Progenitor cell of endocrine pancreas (in vitro differentiated cells): ENCODE data around the gene TRIM36. TPM values are rescaled to one million over a fixed set of nuclear protein-coding genes. Genes with fewer than 3 reads are reported as not detected.

ENCODE experiments used
- DNase-seq: peaks from one replicate; pipeline ENCODE4 v3.0.0; 2021; ENCODE audit warnings: low spot score; ENCODE audit not compliant: unreplicated experiment
- H3K27ac Mint-ChIP-seq: 2 replicates; pipeline ENCODE4 v1.8.0; 2021; ENCODE audit warnings: mild to moderate bottlenecking, moderate library complexity, mixed read lengths
- H3K27me3 Mint-ChIP-seq: 2 replicates; pipeline ENCODE4 v1.8.0; 2021; ENCODE audit warnings: mixed read lengths
- H3K36me3 Mint-ChIP-seq: 2 replicates; pipeline ENCODE4 v1.8.0; 2022; ENCODE audit warnings: mixed read lengths; ENCODE audit not compliant: insufficient read depth
- H3K4me1 Mint-ChIP-seq: 2 replicates; pipeline ENCODE4 v1.8.0; 2021; ENCODE audit warnings: low read depth, mixed read lengths
- H3K4me3 Mint-ChIP-seq: 2 replicates; pipeline ENCODE4 v1.8.0; 2021; ENCODE audit warnings: low read depth, mild to moderate bottlenecking, moderate library complexity, mixed read lengths
- H3K9me3 Mint-ChIP-seq: 2 replicates; pipeline ENCODE4 v1.8.0; 2021; ENCODE audit warnings: low read depth, mixed read lengths
- total RNA-seq: library from RNA; stranded (reverse); gene quantifications from 2 replicates; pipeline ENCODE4 v1.2.1, GENCODE V29; 2021
- TF ChIP-seq, protein P1 (sequence below): fragments of 200-600 bp; sonication (generic); IDR thresholded peaks from one replicate; pipeline ENCODE4 v1.5.0; 2021; ENCODE audit warnings: antibody characterized with exemption, mild to moderate bottlenecking; ENCODE audit not compliant: unreplicated experiment

TRIM36 gene
- total RNA-seq, 1 donor from 2014 or later, result 9.4 TPM

DNA sequence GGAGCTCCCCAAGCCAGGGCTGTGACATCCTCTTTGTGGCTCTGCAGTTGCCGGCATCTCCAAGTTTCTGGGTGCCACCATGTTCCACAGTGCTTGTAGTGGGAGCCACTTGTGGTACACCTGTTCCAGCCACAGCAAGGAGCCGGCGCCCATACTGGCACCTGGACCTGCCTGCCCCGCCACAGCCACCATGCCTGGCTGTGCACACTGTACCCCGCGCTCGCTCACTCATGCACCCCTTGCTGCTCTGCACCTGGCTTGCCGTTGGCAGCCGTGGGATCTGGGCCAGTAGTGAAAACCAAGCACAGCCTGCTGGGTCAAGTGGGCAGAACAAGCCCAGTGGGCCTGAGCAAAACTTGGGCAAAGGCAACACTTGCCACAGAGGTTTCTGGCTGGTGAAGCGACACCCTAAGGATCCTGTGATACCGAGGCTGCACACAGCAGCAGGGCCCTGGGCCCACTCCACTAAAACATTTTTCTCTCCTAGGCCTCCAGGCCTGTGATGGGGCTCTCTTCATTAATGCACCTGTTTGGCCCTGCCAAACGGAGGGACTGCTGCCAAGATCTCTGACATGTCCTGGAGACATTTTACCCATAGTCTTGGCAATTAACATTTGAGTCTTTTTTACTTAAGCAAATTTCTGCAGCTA is 2.8 kb downstream of the TRIM36 start:
- no peak for DNase-seq
- peaks cover 33% of the 10 kb centered on the region for H3K27me3 Mint-ChIP-seq
- no peak overlapping the region for H3K4me3 Mint-ChIP-seq
- H3K4me1 Mint-ChIP-seq, result peaks cover 1% of the 10 kb centered on the region
- peaks cover 10% of the 10 kb centered on the region for H3K36me3 Mint-ChIP-seq
- TF ChIP-seq, protein P1, sequence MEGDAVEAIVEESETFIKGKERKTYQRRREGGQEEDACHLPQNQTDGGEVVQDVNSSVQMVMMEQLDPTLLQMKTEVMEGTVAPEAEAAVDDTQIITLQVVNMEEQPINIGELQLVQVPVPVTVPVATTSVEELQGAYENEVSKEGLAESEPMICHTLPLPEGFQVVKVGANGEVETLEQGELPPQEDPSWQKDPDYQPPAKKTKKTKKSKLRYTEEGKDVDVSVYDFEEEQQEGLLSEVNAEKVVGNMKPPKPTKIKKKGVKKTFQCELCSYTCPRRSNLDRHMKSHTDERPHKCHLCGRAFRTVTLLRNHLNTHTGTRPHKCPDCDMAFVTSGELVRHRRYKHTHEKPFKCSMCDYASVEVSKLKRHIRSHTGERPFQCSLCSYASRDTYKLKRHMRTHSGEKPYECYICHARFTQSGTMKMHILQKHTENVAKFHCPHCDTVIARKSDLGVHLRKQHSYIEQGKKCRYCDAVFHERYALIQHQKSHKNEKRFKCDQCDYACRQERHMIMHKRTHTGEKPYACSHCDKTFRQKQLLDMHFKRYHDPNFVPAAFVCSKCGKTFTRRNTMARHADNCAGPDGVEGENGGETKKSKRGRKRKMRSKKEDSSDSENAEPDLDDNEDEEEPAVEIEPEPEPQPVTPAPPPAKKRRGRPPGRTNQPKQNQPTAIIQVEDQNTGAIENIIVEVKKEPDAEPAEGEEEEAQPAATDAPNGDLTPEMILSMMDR, result no peak
- H3K27ac Mint-ChIP-seq, result no peak overlapping the region
- peaks cover 19% of the 10 kb centered on the region for H3K9me3 Mint-ChIP-seq

DNA sequence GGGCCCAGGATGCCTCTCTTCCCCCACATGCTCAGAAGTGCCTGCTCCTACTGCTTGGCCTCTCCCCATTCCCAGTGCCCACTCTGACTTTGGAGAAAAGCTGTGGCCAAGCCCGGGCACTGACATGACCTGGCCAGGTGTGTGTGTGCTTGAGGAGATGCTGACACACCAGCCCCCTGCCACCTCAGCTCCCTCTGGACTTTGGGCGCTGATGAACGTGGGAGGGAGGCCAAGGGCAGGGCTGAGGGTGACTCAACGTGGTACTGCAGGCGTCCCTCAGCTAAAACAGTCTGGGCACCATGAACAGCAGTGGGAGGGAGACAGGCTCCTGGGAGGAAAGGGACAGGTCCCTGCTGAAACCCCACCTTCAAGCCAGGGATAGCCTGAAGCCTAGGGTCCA is 3.9 kb downstream of the TRIM36 start:
- H3K9me3 Mint-ChIP-seq, result peaks cover 19% of the 10 kb centered on the region
- H3K36me3 Mint-ChIP-seq, result peaks cover 10% of the 10 kb centered on the region
- no peak for DNase-seq
- H3K27me3 Mint-ChIP-seq, result peaks cover 22% of the 10 kb centered on the region
- TF ChIP-seq, protein P1, result no peak
- H3K27ac Mint-ChIP-seq, result no peak overlapping the region
- H3K4me3 Mint-ChIP-seq, result no peak overlapping the region
- H3K4me1 Mint-ChIP-seq, result peaks cover 4% of the 10 kb centered on the region

DNA sequence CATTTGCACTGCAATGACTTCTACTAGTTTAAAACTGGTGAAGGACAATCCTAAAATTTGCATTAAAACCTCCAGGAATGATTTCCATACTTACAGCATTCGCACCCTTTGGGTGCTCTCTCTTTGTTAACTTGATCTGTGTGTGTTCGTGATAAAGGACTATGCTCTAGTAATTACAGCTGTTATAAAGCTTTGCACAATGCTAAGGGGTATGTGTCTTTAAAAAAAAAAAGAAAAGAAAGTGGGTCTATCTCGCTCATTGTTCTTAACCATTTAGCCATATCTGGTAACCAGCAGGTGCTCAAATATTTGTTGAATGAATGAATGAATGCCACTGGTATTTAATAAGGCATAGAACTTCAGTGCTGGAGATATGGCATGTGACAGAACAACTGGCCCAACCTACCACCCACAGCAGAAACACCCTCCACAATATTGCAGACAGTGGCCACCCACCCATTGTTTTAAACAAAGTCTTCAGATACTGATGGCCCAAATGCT is 8.7 kb downstream of the TRIM36 start:
- no peak for DNase-seq
- peaks cover 16% of the 10 kb centered on the region for H3K9me3 Mint-ChIP-seq
- H3K27me3 Mint-ChIP-seq, result no peaks in the 10 kb centered on the region
- peaks cover 2% of the 10 kb centered on the region for H3K4me1 Mint-ChIP-seq
- TF ChIP-seq, protein P1, result no peak
- H3K4me3 Mint-ChIP-seq, result no peak overlapping the region
- H3K27ac Mint-ChIP-seq, result no peak overlapping the region
- peaks cover 1% of the 10 kb centered on the region for H3K36me3 Mint-ChIP-seq

DNA sequence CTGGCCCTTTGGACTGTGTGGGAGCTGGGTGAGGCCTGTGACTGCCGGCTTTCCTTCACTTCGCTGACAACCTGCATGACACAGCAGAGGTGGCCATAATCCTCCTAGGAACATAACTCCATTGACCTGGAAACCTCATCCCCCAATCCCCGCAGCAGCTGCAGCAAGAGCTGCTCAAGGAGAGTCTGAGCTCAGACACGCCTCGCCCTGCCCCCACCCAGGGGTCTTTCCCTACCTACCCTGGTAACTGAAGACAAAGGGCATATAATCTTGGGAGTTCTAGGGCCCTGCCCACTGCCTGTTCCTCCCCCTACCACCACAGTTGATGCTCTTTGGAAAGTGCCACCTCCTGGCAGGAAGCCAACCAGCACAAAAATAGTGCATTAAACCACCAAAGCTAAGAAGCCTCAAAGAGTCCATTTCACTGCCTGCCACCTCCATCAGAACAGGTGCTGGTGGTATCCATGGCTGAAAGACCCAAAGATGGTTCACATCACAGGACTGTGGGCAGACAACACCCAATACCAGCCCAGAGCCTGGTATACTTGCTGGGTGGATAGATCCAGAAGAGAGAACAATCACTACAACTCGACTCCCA is 18.4 kb downstream of the TRIM36 start:
- Mint-ChIP-seq H3K36me3 (peaks cover 11% of the 10 kb centered on the region), H3K27me3 (no peaks in the 10 kb centered on the region), H3K9me3 (peaks cover 31% of the 10 kb centered on the region), H3K4me3 (no peak overlapping the region), H3K27ac (no peak overlapping the region), H3K4me1 (no peaks in the 10 kb centered on the region)
- TF ChIP-seq, protein P1, result no peak
- DNase-seq, result no peak

DNA sequence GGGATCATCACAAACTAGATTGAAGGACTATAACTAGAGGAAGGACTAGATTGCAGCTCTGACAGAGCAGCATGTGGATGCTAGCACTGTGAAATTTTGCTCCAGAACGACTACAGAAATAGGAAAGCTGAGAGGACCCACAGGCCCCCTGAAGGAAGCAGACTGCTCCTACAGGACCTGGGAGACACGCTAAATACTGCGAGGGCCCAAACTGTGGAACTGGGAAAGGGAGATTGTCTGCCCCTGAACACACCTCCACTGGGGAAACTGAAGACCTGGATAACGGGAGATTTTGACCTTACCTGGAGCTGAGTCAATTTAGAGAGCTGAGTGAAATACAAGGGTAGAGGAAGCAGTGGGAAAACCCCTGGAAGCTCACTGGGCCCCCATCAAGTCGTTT is 19.2 kb downstream of the TRIM36 start:
- H3K27ac Mint-ChIP-seq, result no peak overlapping the region
- no peak overlapping the region for H3K4me3 Mint-ChIP-seq
- DNase-seq, result no peak
- peaks cover 23% of the 10 kb centered on the region for H3K9me3 Mint-ChIP-seq
- H3K4me1 Mint-ChIP-seq, result no peaks in the 10 kb centered on the region
- peaks cover 10% of the 10 kb centered on the region for H3K36me3 Mint-ChIP-seq
- TF ChIP-seq, protein P1, result no peak
- H3K27me3 Mint-ChIP-seq, result no peaks in the 10 kb centered on the region
